Hepatic stellate cell (primary cell): ENCODE measurements around the gene DDX54.
"Not testable (repeated sequence)": the region's sequence is repeated elsewhere in the genome, so short reads cannot be mapped to it uniquely, and the experiment has no call there.

ENCODE experiments used
- DNase-seq: peaks from one replicate; pipeline ENCODE4 v3.0.0; 2011; ENCODE audit warnings: low spot score

The DDX54 gene

DNA sequence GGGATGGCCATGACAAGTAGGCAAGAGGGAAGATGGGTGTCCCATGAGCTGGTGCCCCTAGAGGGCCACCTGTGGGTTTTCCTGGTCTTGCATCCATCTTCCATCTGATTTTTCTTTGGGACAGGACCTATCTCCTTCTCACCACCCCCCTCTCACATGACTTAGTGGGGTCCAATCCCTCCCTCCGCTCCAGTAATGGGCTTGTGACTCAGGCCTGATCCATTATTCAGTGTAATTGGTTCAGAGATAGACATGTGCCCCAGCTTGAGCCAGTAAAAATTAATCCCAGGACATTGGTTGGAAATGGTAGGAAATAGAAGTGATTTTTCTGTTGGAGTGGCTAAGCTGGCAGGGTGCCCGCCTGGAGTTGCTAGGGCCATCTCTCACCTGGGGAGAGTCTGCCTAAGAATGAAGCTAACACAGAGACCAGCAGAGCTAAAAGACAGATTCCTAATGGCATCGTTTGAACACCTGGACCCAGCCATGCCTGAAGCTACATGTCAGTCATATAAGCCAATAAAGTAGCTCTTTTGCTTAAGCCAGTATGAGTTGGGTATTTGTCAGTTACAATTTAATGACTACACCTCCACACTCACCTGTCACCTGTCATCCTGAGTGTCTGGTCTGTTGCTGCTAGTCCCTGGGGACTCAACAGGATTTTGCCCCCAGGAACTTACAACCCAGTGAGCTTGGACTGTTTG is 64.5 kb downstream of the DDX54 start:
- DNase-seq = no peak

DNA sequence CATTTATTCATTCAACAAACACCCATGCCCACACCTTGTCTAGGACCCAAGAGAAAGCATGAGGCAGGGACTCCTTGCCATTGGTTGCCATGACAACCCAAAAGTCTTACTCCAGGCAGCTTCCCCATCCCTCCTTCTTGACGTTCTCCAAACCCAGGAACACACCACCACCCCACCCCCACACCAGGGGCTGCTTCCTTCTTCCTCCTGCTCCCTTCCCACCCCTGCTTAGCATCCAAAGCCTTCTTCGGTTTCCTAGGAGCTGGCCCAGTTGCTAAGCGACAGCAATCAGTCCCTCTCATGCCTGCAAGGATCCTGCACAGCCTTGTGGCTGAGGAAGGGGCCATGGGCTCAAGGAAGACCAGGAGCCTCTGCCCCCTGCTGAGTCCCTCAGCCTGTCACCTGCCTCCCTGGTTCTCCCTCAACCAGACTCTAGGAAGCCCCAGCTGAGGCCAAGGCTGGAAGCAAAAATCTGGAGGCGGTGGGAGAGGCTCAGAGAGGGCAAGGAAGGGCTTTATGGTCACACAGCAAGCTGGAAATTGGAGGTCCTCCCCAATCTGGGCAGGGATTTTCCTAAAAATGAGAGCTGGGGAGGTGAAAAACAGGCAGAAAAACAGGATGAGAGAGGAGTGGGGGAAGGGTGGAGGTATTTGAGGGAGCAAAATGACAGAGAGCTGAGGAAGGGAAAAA is 65.2 kb downstream of the DDX54 start:
- no peak for DNase-seq

DNA sequence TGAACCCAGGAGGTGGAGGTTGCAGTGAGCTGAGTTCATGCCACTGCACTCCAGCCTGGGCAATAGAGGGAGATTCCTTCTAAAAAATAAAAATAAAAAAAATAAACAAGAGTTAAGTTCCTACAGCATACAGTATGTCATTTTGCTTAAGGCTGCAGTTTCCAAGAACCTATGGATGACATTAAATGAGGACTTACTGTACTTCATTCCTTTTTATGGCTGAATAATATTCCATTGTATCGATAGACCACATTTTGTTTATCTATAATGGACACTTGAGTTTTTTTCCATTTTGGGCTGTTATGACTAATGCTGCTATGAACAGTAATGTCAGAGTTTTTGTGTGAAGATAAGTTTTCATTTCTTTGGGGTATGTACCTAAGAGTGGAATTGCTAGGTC is 67.1 kb downstream of the DDX54 start:
- no peak for DNase-seq

- DNase-seq = not testable (repeated sequence)
These were observed 67.6 kb downstream of the DDX54 start for GRCh38 chr12:113117684-113118083.

DNA sequence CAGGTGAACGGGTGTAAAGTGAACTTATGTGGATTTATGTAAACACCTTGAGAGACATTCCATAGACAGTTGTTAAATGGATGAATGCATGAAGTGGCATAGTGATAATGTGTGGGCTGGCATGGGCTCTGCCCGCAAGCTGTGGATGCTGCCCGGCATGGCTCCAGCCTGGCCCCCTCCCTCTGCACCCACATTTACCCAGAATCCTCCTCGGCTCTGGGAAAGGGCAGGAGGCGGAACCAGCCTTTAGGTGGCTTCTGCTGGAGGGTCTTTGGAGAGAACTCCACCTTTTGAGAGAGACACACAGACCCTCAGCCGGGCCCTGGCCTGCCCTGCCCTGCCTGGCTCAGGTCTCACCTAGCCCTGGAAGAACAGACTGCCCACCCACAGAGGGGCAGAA is 68.4 kb downstream of the DDX54 start:
- no peak for DNase-seq

GRCh38 chr12:113115455-113116126 is 69.7 kb downstream of the DDX54 start:
- no peak for DNase-seq

- no peak for DNase-seq
These were observed 70.7 kb downstream of the DDX54 start for GRCh38 chr12:113114447-113115178.

- DNase-seq = no peak
These were observed 71.9 kb downstream of the DDX54 start for GRCh38 chr12:113113397-113113796.

- DNase-seq = no peak
These were observed 73.0 kb downstream of the DDX54 start for GRCh38 chr12:113112043-113112899.

DNA sequence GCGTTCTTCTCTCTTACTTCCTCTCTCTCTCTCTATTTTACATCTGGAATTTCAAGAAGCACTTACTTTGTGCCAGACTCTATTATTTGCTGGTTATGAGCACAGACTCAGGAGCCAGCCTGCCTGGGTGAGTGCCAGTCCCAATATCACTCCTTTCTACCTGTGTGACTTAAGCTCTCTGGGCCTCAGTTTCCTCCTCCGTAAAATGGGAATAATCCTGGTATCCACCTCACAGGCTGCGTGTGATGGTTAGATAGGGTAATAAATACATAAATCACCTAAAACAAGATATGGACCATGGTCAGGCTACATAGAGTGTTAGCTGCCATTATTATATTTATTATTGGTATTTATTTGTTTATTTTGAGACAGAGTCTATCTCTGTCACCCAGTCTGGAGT is 74.0 kb downstream of the DDX54 start:
- no peak for DNase-seq

DNA sequence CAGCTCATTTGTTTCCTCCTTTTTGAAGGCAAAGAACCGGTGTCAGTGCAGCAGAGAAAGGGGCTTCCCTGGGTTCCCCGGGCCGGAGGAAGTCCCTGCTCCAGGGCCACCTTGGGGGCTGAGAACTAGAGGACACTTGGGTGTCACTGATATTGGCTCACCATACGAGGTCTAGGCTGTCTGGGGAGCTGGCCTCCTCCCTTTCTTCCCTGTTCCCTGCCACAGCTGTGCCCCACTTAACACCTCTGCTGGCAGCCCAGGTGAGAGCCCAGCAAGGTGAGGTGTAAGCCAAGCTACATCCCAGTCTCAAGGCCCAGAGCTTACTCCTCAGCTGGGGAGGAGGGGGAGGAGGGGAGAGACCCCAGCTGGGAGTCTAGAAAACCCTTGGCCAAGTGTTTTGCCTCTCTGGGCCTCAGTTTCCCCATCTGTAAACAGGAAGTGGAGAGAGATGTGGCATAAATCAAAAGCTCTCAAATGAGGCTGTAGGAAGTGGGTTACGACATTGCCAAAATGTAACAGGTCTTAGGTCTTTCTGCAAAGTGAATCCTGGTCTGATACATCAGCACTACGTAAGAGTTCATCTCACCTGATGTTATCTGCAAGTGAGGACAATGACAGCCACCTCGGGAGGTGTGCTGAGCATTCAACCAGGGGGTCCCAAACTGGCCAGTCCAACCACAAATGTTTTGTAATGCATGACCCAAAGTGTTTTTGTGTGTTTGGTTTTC is 75.2 kb downstream of the DDX54 start:
- no peak for DNase-seq

GRCh38 chr12:113109360-113109759 is 75.9 kb downstream of the DDX54 start:
- no peak for DNase-seq

DNA sequence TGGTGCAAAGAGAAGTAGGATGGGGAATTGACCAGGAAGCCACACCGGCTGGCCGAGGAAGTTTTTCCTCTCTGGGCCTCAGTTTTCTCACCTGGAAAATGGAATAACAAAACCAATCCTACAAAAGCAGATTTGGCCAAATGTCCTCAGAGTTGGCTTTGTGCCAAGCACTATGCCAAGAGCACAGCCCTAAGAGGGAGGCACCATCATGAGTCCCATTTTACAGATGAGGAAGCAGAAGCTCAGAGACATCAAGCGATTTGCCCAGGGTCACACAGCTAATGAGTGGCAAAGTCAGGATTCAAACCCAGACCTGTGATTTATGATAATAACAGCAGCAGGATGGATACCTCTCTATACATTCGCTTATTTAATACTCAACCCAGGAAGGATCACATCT is 77.0 kb downstream of the DDX54 start:
- no peak for DNase-seq
